Endothelial cell of umbilical vein (primary cell): ENCODE results near the gene ASB5. TPM values are rescaled to one million over a fixed set of nuclear protein-coding genes. Genes with fewer than 3 reads are reported as not detected.

Source experiments
- BruUV-seq: library from RNA; stranded (reverse); fragments of 400-500 nt; replicated peaks from 2 replicates; lab custom pipeline; 2021; lab: Mats Ljungman, UMichigan
- CTCF ChIA-PET: fragments of 300-600, 350-600 bp; sonication (Branson Sonifier 250); formaldehyde crosslinking; loops from one replicate; lab custom pipeline; 2021; ENCODE audit warnings: antibody characterized with exemption, inconsistent platforms; lab: Charles Lee
- POLR2A ChIA-PET: fragments of 300-600, 350-600 bp; sonication (Branson Sonifier 250); formaldehyde crosslinking; loops from one replicate; lab custom pipeline; 2021; ENCODE audit warnings: antibody characterized with exemption, inconsistent platforms; lab: Charles Lee
- DNase-seq: peaks from one replicate; pipeline ENCODE4 v3.0.0-alpha.2; 2011; ENCODE audit warnings: low read depth, low spot score
- FAIRE-seq: peaks from 2 replicates; lab custom pipeline; 2011; peaks lifted over from hg19 to GRCh38; lab: Jason Lieb, UNC
- H2AFZ ChIP-seq: 2 replicates; pipeline ENCODE4 v1.6.0; 2012; ENCODE audit warnings: low read depth, low read length, control low read depth, inconsistent platforms
- H3K27ac ChIP-seq: 2 replicates; pipeline ENCODE4 v1.5.1; 2011; ENCODE audit warnings: low read depth, mild to moderate bottlenecking, control low read depth, low read length, moderate library complexity; ENCODE audit not compliant: insufficient read depth
- H3K27me3 ChIP-seq, 2 experiments: 2 replicates each; pipeline versions ENCODE4 v1.6.0 to v1.6.1; 2011; ENCODE audit warnings: low read length in 2 of 2, mixed read lengths in 1 of 2; ENCODE audit not compliant: control insufficient read depth in 2 of 2, insufficient read depth in 2 of 2
- H3K36me3 ChIP-seq, 2 experiments: 2 replicates in 1 of 2; 3 replicates in 1 of 2; pipeline ENCODE4 v1.5.1; 2011; ENCODE audit warnings: low read length in 2 of 2, mild to moderate bottlenecking in 1 of 2, moderate library complexity in 1 of 2; ENCODE audit not compliant: control insufficient read depth in 2 of 2, insufficient read depth in 2 of 2; ENCODE audit errors: extremely low read depth in 1 of 2
- H3K4me1 ChIP-seq: 3 replicates; pipeline ENCODE4 v1.5.1; 2011; ENCODE audit warnings: mild to moderate bottlenecking, low read length; ENCODE audit not compliant: control insufficient read depth, insufficient read depth; ENCODE audit errors: extremely low read depth
- H3K4me2 ChIP-seq: 2 replicates; pipeline ENCODE4 v1.6.1; 2011; ENCODE audit warnings: low read length, control low read depth, mixed read lengths; ENCODE audit not compliant: insufficient read depth
- H3K4me3 ChIP-seq, 3 experiments: fragments of 200-600 bp in 1 of 3; sonication (generic), shearing (Covaris generic) in 1 of 3; replicated peaks in 1 of 3; 2 replicates each; pipeline ENCODE4 v1.5.1; 2011 to 2016; ENCODE audit warnings: control low read depth in 3 of 3, low read length in 3 of 3, mild to moderate bottlenecking in 2 of 3, inconsistent platforms in 1 of 3, low read depth in 1 of 3, moderate library complexity in 1 of 3; ENCODE audit not compliant: insufficient read depth in 1 of 3
- H3K79me2 ChIP-seq: 2 replicates; pipeline ENCODE4 v1.6.0; 2012; ENCODE audit warnings: low read length, inconsistent platforms; ENCODE audit not compliant: control insufficient read depth, insufficient read depth
- H3K9ac ChIP-seq: replicated peaks from 2 replicates; pipeline ENCODE3; 2011; ENCODE audit warnings: low read length, control low read depth; ENCODE audit not compliant: insufficient read depth; ENCODE audit errors: extremely low read depth
- H3K9me1 ChIP-seq: replicated peaks from 3 replicates; pipeline ENCODE4 v1.6.0; 2011; ENCODE audit warnings: mild to moderate bottlenecking, low read length; ENCODE audit not compliant: control insufficient read depth, insufficient read depth; ENCODE audit errors: extremely low read depth
- H3K9me3 ChIP-seq: replicated peaks from 2 replicates; pipeline ENCODE4 v1.5.1; 2012; ENCODE audit warnings: low read length, inconsistent platforms; ENCODE audit not compliant: control insufficient read depth, insufficient read depth
- H4K20me1 ChIP-seq: replicated peaks from 2 replicates; pipeline ENCODE3; 2011; ENCODE audit warnings: mild to moderate bottlenecking, low read length; ENCODE audit not compliant: control insufficient read depth, insufficient read depth; ENCODE audit errors: extremely low read depth
- EZH2 ChIP-seq: IDR thresholded peaks from 2 replicates; pipeline ENCODE4 v1.6.1; 2012; ENCODE audit warnings: borderline replicate concordance, low read depth, mild to moderate bottlenecking, moderate library complexity, low read length, inconsistent platforms; ENCODE audit not compliant: severe bottlenecking
- FOS ChIP-seq: IDR thresholded peaks from 2 replicates; pipeline ENCODE4 v1.6.1; 2011; ENCODE audit warnings: mild to moderate bottlenecking, low read length, moderate library complexity, borderline replicate concordance; ENCODE audit not compliant: insufficient read depth
- GATA2 ChIP-seq: IDR thresholded peaks from 2 replicates; pipeline ENCODE4 v1.7.0; 2011; ENCODE audit warnings: low read depth, mild to moderate bottlenecking, moderate library complexity, mixed read lengths, low read length; ENCODE audit not compliant: insufficient read length, insufficient read depth
- JUN ChIP-seq: IDR thresholded peaks from 2 replicates; pipeline ENCODE4 v1.6.1; 2011; ENCODE audit warnings: borderline replicate concordance, low read depth; ENCODE audit not compliant: insufficient read length, insufficient read depth
- MYC ChIP-seq: IDR thresholded peaks from one replicate; pipeline ENCODE4 v1.6.1; 2011; ENCODE audit warnings: mild to moderate bottlenecking, low read depth, low read length
- POLR2A ChIP-seq: IDR thresholded peaks from 2 replicates; pipeline ENCODE4 v1.6.1; 2012; ENCODE audit warnings: low read depth, mild to moderate bottlenecking, control low read depth, low read length
- POLR2AphosphoS5 ChIP-seq: IDR thresholded peaks from 2 replicates; pipeline ENCODE4 v1.6.1; 2012; ENCODE audit warnings: low read depth, mild to moderate bottlenecking, control low read depth, low read length, moderate library complexity; ENCODE audit not compliant: insufficient read depth
- dilution Hi-C: fragments of 300-500 bp; cut with MboI; formaldehyde crosslinking; loops from one replicate; pipeline ENCODE4 v1.15.0; 2019; ENCODE audit warnings: low sequenced_read_pairs; ENCODE audit not compliant: extremely low pct_ligation_motif_present
- intact Hi-C: fragments of 100-400 bp; cut with micrococcal nuclease; formaldehyde crosslinking; loops from one replicate; pipeline ENCODE4 v1.10.0; 2022
- polyA plus RNA-seq, 4 experiments: library from polyadenylated mRNA; depleted of rRNA in 3 of 4; stranded (reverse) in 3 of 4; unstranded in 1 of 4; fragments of >200 nt; gene quantifications; 2 replicates each; pipeline versions ENCODE4 v1.2.1 to v1.2.3, GENCODE V29; 2011 to 2012; ENCODE audit warnings: missing spikeins in 1 of 4
- total RNA-seq: library from RNA; stranded (reverse); gene quantifications from 2 replicates; pipeline ENCODE4 v1.2.3, GENCODE V29; 2021
- TF ChIP-seq, protein P1 (sequence below), 2 donors: IDR thresholded peaks; 1 replicate in 1 of 2; 2 replicates in 1 of 2; pipeline ENCODE4 v1.5.1; 2011; ENCODE audit warnings: low read length in 2 of 2, mild to moderate bottlenecking in 2 of 2, moderate library complexity in 2 of 2, control low read depth in 1 of 2, inconsistent platforms in 1 of 2, low read depth in 1 of 2; ENCODE audit not compliant: insufficient read depth in 1 of 2; ENCODE audit errors: extremely low read depth in 1 of 2
- TF ChIP-seq, protein P2 (sequence below): IDR thresholded peaks from 2 replicates; pipeline ENCODE4 v1.6.1; 2011; ENCODE audit not compliant: insufficient read depth, insufficient read length

The ASB5 gene
- total and polyA plus RNA-seq, 2 donors (not counting 3 experiments of a cell fraction or from before 2014, with no cell fraction given), result not detected

GRCh38 chr4:176287546-176287945 lies 18.5 kb upstream of the ASB5 start:
- DNase-seq (no peak), FAIRE-seq (no peak)
- H3K4me1 ChIP-seq, result no peaks in the 10 kb centered on the region
- H4K20me1 ChIP-seq, result no peaks in the 10 kb centered on the region
- H2AFZ ChIP-seq, result no peak overlapping the region
- H3K79me2 ChIP-seq, result no peaks in the 10 kb centered on the region
- H3K27me3 ChIP-seq, result no peaks in the 10 kb centered on the region
- POLR2A ChIA-PET, result no interaction called here
- H3K9me3 ChIP-seq, result no peaks in the 10 kb centered on the region
- no TSS peak for BruUV-seq
- no peaks in the 10 kb centered on the region for H3K36me3 ChIP-seq
- dilution Hi-C loops (no loop called here), intact Hi-C loops (no loop called here)
- no peak for TF ChIP-seq MYC
- TF ChIP-seq EZH2, result no peak
- no peak for TF ChIP-seq JUN
- TF ChIP-seq, protein P1, sequence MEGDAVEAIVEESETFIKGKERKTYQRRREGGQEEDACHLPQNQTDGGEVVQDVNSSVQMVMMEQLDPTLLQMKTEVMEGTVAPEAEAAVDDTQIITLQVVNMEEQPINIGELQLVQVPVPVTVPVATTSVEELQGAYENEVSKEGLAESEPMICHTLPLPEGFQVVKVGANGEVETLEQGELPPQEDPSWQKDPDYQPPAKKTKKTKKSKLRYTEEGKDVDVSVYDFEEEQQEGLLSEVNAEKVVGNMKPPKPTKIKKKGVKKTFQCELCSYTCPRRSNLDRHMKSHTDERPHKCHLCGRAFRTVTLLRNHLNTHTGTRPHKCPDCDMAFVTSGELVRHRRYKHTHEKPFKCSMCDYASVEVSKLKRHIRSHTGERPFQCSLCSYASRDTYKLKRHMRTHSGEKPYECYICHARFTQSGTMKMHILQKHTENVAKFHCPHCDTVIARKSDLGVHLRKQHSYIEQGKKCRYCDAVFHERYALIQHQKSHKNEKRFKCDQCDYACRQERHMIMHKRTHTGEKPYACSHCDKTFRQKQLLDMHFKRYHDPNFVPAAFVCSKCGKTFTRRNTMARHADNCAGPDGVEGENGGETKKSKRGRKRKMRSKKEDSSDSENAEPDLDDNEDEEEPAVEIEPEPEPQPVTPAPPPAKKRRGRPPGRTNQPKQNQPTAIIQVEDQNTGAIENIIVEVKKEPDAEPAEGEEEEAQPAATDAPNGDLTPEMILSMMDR (IDR thresholded peaks at IDR 0.05; ENCODE audit: extremely low read depth in 1 of 2, insufficient read depth in 1 of 2, low read depth in 1 of 2, low read length in 2 of 2), result no peak
- TF ChIP-seq GATA2, result no peak
- TF ChIP-seq POLR2A, result no peak
- TF ChIP-seq POLR2AphosphoS5, result no peak
- no peak for TF ChIP-seq FOS
- TF ChIP-seq, protein P2, sequence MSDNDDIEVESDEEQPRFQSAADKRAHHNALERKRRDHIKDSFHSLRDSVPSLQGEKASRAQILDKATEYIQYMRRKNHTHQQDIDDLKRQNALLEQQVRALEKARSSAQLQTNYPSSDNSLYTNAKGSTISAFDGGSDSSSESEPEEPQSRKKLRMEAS, result no peak
- H3K9ac ChIP-seq, result no peak overlapping the region
- CTCF ChIA-PET, result interaction anchor here (2.3 kb wide), 1 partner anchor 10 kb away, joined by 7 read pairs; no protein-coding TSS in a partner anchor
- no peak overlapping the region for H3K27ac ChIP-seq
- no peak overlapping the region for H3K4me2 ChIP-seq
- no peak overlapping the region for H3K4me3 ChIP-seq
- H3K9me1 ChIP-seq, result no peaks in the 10 kb centered on the region
